GM12872 (cell line): Measurements from ENCODE around the gene RCAN3.

Experiments used
- CTCF ChIP-seq: IDR thresholded peaks from 3 replicates; pipeline ENCODE4 v1.5.1; 2011; ENCODE audit warnings: low read depth, mild to moderate bottlenecking, low read length, moderate library complexity; ENCODE audit not compliant: insufficient read depth

The RCAN3 gene

GRCh38 chr1:24502709-24503058 is at the start of gene RCAN3:
TSS of gene RCAN3 (plus strand) at chr1:24502836. CDS start at chr1:24514373, 11,537 bp downstream.
- TF ChIP-seq CTCF, result no peak

- no peak for TF ChIP-seq CTCF
Measured at GRCh38 chr1:24452922-24453485, 49.6 kb upstream of the RCAN3 start.

GRCh38 chr1:24454673-24455072 is 48.0 kb upstream of the RCAN3 start:
- TF ChIP-seq CTCF, result no peak

- TF ChIP-seq CTCF, result no peak
Measured at GRCh38 chr1:24455272-24455671, 47.4 kb upstream of the RCAN3 start.

GRCh38 chr1:24457866-24458265 is 44.8 kb upstream of the RCAN3 start:
- TF ChIP-seq CTCF, result no peak

- TF ChIP-seq CTCF, result no peak
Measured at GRCh38 chr1:24459551-24460266, 42.9 kb upstream of the RCAN3 start.

- no peak for TF ChIP-seq CTCF
Measured at GRCh38 chr1:24463776-24464735, 38.6 kb upstream of the RCAN3 start.
